HG02798 (cell line): ENCODE measurements around the gene SUSD4.
"Not testable (repeated sequence)": the region's sequence is repeated elsewhere in the genome, so short reads cannot be mapped to it uniquely, and the experiment has no call there.

Experiments used
- ATAC-seq: cut with Tn5 transposase; IDR thresholded peaks from one replicate; pipeline ENCODE4 v1.9.1; 2021; ENCODE audit warnings: mild to moderate bottlenecking; ENCODE audit not compliant: unreplicated experiment, poor library complexity

The SUSD4 gene

DNA sequence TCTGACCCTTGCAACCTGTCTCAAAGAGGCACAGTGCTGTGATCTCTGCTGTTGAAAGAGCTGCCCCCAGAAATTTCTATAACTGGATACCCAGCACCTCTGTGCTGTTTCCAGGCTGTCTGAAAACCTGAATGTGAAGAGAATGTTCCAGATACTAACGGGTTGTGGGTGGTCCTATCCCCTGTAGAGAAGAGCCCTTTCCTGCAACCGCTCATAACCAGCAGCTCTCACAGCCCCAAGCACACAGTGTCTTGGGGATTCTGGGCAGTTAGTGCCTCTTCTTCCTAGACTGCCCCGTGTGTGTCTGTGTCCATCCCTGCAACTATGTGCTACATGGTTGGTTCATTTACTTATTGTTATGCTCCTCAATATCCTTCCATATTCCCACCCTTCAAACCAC, 104.5 kb downstream of the SUSD4 start:
- ATAC-seq: no peak

DNA sequence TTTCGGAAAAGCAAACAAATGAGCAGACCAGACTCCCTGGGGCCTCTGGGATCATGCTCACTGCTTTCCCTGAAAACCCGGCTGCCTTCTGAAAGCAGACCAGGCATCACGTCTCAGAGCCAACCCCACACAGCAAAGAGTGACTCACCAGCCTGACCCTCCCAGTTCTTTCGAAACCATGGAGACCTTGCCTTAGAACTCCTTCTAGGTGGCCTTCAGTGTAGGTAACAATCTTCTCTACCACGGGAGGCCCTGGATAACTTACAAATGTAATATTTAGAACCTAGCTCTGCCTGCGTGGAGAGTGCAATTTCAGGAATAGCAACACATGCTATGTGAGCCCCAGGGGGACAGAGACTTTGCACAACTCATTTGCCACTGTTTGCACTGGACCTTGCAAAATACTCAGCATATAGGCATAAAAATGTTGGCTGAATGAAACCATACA, 105.2 kb downstream of the SUSD4 start:
- ATAC-seq: no peak

DNA sequence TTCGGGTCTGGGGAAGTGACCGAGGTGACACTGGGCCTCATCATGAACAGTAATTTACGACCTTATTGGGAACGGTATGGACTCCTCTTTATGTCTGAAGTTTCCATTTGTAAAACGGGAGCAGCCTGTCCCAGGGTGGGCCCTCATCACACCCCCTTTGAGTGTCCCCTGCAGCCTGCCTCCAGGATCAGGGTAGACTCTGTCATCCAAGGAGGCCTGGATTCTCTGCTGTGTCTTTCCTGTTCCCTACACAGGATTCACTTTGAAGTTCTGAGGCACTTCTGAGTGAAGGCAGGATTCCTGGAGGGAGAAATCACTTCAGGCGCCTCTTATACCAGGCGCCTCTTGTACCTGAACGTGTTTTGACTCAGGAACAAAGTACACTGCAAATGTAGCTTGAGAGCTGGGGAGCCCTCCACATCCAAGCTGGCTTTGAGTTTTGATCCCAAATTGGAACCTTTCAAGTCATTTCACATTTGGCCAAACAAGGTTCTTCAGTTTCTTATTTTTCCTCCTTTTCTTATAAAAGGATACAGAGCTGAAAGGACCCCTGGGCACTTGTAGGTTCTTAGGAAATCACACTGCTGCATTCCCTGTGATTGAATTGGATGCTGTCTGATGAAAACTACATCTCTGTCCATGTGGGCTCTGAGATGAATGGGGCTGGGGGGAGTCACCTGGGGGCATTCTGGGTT, 106.0 kb downstream of the SUSD4 start:
- no peak for ATAC-seq

DNA sequence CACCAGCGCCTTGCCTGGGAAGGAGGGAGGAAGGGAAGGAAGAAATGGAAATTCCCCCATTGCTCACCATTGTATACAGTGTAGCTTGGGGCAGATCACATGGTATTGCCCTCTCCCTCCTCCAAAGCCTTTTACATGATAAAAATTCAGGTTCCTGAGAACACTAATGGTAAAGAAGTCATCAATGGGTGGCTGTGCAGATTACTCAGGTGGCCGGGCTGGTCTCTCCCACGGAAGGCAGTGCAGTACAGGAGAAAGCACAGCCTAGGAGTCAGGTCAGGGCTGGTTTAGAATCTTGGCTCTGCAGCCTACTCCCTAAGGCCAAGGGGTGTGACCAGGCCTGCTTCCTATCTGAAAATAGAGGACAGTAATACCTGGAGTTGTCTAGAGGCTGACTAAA, 107.9 kb downstream of the SUSD4 start:
- ATAC-seq: no peak

DNA sequence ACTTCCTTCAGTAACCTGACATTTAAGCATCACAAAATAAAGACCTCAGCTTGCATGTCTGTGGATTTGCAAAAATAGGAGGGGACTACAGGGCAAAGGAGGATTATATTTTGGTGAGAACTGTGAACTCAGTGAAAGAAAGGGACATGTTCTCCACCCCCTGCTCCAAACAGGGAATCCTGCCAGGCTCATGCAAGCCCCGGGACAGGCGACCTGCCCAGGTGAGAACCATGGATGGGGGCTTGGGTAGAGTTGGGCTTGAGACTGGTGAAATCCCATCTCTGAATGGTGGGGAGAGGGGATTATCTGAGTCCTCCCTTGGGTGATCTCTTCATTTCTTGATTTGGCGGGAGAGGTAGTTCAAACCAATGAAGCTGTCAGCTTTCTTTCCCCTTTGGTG, 110.1 kb downstream of the SUSD4 start:
- no peak for ATAC-seq

DNA sequence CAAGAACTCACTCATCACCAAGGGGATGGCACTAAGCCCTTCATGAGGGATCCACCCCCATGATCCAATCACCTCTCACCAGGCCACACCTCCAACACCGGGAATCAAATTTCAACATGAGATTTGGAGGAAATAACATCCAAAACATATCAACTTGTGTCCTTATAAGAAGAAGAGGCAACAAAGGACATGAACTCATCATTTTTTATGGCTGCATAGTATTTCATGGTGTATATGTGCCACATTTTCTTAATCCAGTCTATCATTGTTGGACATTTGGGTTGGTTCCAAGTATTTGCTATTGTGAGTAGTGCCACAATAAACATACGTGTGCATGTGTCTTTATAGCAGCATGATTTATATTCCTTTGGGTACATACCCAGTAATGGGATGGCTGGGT, 112.6 kb downstream of the SUSD4 start:
- ATAC-seq: not testable (repeated sequence)

DNA sequence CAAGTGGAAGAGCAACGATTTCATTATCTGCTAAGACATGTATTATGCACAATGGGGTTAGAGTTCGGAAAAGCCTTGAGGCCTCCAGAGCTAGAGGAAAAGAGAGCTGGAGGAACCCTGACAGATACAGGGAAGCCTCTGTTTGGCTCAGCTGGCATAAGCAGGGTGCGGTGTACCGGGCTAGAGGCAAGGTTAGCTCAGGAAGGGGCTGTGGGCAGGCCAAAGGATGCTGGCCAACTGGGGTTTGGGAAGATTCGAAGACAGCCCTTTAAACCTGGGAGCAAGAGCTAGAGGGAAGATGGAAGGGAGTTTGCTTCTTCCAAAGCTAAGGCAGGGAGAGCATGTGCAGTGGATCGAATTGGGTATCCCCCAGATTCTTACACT, 113.4 kb downstream of the SUSD4 start:
- no peak for ATAC-seq

DNA sequence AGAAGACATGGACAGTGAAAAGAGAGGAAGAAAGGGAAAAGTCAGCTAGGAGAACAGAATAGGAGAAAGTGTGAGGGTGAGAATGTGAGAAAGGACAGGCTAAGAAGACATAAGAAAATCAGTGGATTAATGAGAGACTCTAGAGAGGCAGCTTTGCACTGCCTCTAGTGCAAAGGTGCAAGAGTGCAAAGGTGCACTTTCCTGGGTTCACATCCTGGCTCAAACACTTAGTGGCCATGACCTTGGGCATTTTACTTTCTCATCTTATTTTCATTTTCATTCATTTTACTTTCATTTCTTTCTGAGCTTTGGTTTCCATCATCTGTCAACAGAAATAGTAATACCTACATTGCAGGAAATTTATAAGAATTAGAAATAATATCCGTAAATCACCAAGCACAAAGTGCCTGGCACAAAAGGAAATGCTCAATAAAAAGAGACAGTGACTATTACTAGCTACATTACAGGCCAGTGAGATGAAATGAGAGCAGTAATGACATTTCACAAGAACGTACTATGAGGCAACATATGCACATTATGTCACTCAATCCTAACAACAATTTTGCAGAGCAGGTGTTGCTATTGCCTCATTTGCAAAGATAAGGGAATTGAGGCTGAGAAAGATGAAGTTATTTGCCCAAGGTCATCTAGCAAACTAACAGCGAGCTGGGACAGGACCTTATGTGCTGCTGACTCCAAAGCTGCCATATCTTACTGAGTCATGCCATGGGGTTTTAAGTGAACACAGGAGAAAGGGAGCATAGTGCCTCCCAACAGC, 113.9 kb downstream of the SUSD4 start:
- ATAC-seq: no peak

DNA sequence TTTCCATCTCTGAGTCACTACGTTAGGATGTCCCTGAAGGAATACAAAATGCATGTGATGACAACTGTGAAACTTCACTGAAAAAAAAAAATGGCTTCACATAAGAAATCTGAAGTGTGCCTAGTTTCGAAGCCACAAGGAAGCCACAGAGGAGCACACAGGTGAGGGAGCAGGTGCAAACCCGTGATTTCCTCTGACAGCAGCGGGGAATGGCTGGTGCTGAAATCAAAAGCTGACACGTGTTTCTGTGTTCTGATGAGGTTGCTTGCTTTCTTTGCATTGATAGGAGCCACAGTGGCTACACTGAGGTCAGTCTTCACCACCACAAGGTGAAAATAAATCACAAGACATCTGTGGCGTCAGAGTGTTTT, 115.2 kb downstream of the SUSD4 start:
- ATAC-seq: no peak

DNA sequence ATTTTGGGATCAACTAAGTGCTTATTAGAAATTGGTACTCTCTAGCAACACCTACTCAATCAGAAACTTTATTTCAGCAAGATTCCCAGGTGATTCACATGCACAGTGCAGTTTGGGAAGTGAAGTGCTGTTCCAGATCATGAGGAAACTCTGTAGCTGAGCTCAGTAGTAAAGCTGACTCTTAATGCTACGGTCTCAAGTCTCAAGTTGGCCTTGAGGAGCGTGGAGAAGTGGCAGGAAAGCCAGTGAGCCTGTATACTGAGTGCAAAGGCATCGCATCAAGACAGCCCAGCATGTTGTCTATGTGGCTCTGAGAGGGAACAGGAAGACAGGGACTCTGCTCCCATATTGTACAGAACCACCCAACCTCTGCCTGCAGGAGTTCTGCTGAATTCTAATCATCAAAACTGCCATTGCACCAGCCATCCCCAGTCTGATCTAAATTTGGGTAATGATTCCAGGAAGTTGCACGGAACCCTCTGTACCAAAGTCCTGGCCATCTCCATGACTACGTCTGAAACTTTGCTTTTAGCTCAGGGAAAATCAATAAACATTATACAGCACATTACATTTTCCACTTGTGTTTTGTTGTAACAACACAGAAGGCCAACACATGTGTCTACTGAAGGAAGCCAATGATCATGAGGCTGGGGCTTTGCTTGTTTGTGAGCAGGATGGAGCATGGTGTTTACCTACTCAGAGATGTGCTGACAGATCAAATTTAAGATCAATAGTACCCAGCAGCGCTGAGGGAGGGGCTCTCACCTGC, 115.8 kb downstream of the SUSD4 start:
- no peak for ATAC-seq

DNA sequence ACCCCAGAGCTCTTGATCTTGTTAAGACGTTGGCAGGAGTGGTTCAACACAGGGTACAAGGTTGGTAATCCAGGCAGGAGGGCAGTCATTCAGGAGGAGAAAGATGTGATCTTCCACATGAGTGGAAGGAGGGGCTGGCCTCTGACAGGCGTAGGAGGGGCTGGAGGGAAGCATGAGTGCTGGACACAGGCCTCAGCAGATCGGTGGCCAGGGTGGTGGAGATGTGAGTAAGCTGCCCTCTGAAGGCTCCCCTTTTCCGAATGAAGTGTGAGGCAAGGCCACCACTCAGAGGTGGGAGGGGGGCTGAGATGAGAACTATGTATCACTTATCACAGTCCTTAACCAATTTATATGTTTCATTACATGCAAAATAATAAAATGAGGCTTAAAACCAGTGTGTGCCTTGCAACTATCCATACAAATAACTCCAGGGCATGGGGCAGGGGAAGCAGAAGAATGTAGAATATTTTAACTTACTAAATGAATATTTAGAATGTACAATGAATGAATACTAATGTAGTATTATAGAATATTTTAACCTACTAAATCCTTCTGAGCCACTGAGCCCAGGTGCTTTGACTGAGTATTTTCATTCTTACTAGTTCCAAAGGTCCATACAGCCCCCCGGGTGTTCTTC, 117.4 kb downstream of the SUSD4 start:
- ATAC-seq: no peak

DNA sequence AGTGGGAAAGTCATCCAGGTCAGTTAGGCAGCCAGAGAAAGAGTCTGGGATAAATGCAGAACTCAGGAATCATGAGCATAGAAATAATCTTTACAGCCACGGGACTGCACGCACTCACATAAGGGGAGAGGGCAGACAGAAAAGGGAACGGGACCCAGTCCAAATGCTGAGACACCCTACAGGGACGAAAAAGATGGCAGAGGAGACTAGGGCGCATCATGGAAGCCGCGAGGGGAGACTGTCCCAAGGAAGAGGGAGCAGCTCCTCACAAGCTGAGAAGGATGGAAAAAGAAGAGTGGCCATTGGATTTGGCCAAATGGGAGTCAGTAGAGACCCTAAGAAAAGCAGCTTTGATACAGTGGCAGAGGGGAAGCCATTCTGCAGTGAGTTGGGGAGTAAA, 118.0 kb downstream of the SUSD4 start:
- no peak for ATAC-seq

DNA sequence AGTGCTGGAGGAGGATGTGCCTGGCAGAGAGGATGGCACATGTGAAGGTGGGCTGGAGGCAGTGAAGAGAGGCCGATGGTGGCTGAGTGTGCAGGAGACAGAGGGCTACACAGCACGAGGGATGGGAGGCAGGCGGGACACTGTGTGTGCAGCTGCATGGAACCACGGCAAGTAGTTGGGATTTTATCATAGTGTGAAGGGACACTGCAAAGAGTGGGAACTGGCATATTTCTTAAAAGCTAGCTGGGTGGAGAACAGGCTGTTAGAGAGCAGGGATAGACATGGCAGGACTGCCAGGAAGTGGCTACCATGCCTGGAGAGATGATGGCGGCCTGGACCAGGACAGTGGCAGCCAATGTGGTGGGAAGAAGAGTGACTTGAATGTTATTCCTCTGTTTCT, 118.6 kb downstream of the SUSD4 start:
- no peak for ATAC-seq

DNA sequence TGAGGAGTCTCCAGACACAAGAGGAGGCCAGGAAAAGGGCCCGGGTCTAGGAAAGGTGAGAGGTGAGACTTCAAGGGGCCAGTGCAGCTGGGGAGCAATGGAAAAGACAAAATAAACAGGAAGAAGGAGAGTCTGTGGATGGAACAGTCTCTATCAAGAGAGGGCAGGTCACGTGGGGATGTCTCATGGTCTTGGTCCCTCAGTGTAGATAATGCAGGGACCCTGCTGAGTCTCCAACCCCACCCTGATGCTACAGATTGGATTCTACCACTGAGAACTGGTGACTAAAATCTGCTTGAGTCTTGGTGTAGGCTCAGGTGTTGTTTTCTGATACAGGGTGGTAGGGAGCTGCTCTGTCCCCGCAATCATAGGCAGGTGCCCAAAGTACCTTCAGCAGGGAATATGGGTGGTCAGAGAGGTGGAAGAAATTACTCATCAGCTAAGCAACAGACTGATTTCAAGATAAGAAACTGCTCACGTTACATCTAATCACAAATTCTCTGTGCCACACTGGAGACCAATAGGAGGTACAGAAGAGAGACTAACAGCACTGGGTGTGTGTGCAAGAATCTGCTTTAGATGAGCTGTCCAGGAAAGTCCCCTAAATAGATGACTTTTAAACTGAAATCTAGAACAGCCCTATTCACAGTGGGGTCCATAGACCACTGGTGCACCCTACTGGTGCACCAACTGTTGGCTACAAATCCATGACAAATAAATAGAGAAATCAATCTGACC, 119.4 kb downstream of the SUSD4 start:
- ATAC-seq: peak; percentile 74

DNA sequence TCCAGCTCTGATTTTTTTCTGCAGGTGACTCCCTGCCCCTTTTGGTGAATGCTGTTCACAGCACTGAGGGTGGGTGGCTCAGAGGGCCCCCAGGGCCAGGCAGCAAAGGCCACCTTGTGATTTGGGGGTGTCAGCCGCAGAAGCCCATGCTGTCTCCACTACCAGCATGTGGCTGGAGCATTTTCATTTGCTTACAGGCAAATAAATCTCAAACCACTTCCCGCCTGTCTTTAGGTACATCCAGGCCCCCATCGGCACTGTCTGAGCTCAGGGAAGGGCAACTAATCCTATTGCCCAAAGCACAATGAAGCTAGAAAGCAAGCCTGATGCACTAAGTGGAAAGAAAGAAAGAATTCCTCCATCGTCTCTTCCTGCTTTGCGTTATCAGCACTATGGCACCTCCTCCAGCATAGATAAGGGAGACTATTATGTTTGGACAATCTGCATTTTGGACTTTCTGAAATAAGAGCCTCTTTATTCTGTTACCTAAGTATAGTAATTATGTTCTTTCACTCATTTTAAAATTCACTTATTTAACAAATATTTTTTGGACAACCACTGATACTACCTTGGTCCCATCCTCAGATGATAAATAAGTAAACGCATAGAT, 120.4 kb downstream of the SUSD4 start:
- no peak for ATAC-seq

DNA sequence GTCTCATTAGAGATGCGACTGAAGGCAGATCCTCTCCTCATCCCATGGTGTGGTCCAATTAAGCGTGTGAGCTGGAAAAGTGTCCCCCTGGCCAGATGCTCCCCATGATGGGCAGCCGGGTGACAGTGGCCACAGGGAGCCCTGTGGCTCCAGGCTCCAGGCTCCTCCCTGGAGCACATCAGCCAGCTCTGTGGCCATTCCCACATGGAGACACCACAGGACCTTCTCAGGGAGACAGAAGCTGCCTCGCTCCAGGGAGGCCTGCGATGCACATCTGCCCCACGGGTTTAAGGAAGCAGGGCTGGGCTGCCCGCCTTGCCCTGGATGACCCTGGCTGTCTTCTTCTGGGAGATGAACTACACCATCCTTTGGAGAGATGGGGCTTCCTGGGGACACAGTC, 121.0 kb downstream of the SUSD4 start:
- no peak for ATAC-seq

DNA sequence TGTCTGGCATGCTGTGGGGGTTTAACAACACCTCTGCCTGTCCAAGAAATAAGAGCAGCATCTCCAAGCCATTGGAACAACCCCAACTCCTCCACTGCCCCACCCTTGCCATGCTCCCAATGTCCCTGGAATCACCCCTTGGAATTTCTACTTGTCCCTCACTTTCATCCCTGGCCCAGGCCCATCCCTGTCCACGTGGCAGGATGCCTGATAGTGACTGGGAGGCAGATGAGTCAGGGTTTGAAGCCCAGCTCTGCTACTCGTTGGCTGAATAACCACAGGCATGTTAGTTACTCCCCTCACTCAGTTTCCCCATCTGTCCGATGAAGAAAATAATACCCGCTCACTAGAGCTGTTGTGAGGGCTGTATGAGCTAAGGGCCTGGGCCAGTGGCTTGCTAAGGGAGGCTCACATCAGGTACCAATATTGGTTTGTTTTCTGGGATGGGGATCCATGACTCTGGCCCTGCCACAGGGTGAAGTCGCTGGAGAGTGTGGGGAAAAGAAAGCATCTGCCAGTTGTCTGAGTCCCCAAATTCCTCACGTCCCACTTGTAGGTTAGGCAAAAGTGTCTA, 121.5 kb downstream of the SUSD4 start:
- ATAC-seq: no peak

DNA sequence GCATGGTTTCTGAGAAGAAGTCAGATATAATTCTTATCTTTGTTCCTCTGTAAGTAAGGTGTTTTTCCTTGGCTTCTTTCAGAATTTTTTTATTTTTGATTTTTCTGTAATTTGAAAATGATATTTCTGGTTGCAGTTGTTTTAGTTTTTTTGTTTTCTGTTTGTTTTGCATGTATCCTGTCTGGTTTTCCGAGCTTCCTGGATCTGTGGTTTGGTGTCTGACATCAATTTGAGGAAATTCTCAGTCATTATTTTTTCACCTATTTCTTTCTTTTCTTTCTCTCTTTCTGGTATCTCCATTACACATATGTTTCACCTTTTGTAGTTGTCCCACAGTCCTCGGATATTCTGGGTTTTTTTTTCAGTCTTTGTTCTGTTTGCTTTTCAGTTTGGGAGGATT, 123.9 kb downstream of the SUSD4 start:
- no peak for ATAC-seq

DNA sequence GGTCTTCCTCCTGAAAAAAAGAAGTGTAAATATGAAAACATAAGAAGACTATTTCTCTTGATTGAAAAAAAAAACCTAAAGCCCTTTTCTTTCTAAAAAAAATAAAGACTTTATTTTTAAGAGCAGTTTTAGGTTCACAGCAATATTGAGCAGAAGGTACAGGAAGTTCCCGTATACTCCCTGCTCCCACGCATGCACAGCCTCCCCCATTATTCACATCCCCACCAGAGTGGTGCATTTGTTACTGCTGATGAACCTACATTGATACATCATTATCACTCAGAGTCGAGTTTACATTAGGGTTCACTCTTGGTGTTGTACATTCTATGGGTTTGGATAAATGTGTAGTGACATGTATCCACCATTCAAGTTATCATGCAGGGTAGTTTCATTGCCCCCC, 128.9 kb downstream of the SUSD4 start:
- no peak for ATAC-seq
